Tibial artery (tissue), 4 donors: ENCODE data around the gene SCAPER.
"Not testable (repeated sequence)": the region's sequence is repeated elsewhere in the genome, so short reads cannot be mapped to it uniquely, and the experiment has no call there.

Experiments
- DNase-seq, 2 donors: peaks; one replicate each; pipeline ENCODE4 v3.0.0-alpha.2; 2019
- H3K27ac ChIP-seq, 2 donors: fragments of 200-600 bp; sonication (generic) in 1 of 2; 1 replicate in 1 of 2; 2 replicates in 1 of 2; pipeline ENCODE4 v1.5.1; 2018 to 2019; ENCODE audit warnings: mild to moderate bottlenecking in 1 of 2
- H3K27me3 ChIP-seq, 2 donors: fragments of 200-600 bp; sonication (generic) in 1 of 2; one replicate each; pipeline versions ENCODE4 v1.5.1 to v1.6.0; 2016 to 2019
- H3K36me3 ChIP-seq, 3 donors: fragments of 200-600 bp; sonication (generic) in 2 of 3; one replicate each; pipeline ENCODE4 v1.5.1; 2016 to 2019; ENCODE audit warnings: mild to moderate bottlenecking in 2 of 3
- H3K4me1 ChIP-seq, 4 donors: fragments of 200-600 bp; sonication (generic) in 2 of 4; 1 replicate in 3 of 4; 2 replicates in 1 of 4; pipeline ENCODE4 v1.5.1; 2016 to 2019
- H3K4me3 ChIP-seq, 2 donors: fragments of 200-600 bp; sonication (generic) in 1 of 2; 1 replicate in 1 of 2; 2 replicates in 1 of 2; pipeline ENCODE4 v1.5.1; 2018 to 2019; ENCODE audit warnings: mild to moderate bottlenecking in 2 of 2
- H3K9me3 ChIP-seq, 3 donors: fragments of 200-600 bp; sonication (generic) in 1 of 3; one replicate each; pipeline ENCODE4 v1.5.1; 2016 to 2019
- intact Hi-C: fragments of 100-400 bp; cut with DNase I; formaldehyde crosslinking; loops from one replicate; pipeline ENCODE4 v1.15.0; 2023; ENCODE audit warnings: low total_unique reads
- TF ChIP-seq, protein P1 (sequence below), 2 experiments: fragments of 200-600 bp in 1 of 2; fragments of 450-650 bp in 1 of 2; IDR thresholded peaks; one replicate each; pipeline ENCODE4 v1.5.1; 2017 to 2019; ENCODE audit warnings: antibody characterized with exemption in 2 of 2, mild to moderate bottlenecking in 1 of 2, moderate library complexity in 1 of 2

Gene SCAPER

GRCh38 chr15:76711351-76711827 is 193.8 kb downstream of the SCAPER start:
- Histone ChIP-seq H3K4me1 (no peaks in the 10 kb centered on the region), H3K9me3 (no peaks in the 10 kb centered on the region), H3K36me3 (peaks cover 8 to 18% (median 17%) of the 10 kb centered on the region in 3 donors), H3K27me3 (no peaks in the 10 kb centered on the region), H3K4me3 (no peak overlapping the region), H3K27ac (no peak overlapping the region)
- intact Hi-C loops = no loop called here
- TF ChIP-seq, protein P1, sequence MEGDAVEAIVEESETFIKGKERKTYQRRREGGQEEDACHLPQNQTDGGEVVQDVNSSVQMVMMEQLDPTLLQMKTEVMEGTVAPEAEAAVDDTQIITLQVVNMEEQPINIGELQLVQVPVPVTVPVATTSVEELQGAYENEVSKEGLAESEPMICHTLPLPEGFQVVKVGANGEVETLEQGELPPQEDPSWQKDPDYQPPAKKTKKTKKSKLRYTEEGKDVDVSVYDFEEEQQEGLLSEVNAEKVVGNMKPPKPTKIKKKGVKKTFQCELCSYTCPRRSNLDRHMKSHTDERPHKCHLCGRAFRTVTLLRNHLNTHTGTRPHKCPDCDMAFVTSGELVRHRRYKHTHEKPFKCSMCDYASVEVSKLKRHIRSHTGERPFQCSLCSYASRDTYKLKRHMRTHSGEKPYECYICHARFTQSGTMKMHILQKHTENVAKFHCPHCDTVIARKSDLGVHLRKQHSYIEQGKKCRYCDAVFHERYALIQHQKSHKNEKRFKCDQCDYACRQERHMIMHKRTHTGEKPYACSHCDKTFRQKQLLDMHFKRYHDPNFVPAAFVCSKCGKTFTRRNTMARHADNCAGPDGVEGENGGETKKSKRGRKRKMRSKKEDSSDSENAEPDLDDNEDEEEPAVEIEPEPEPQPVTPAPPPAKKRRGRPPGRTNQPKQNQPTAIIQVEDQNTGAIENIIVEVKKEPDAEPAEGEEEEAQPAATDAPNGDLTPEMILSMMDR (IDR thresholded peaks at IDR 0.05) = no peak
- no peak for DNase-seq

DNA sequence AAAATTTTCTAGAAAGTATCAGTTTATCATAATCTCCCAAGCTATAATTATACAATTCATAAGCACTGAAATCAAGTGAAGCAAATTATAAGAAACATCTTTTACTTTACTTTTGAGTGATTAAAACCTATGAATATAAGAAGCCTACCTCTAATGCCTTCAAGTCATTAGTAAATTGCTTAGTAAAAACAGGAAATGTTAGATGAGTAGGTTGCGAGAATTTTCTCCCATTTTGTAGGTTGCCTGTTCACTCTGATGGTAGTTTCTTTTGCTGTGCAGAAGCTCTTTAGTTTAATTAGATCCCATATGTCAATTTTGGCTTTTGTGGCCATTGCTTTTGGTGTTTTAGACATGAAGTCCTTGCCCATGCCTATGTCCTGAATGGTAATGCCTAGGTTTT is 201.1 kb downstream of the SCAPER start:
- H3K9me3 ChIP-seq, intact Hi-C loops, H3K27ac ChIP-seq, DNase-seq, H3K27me3 ChIP-seq, H3K4me3 ChIP-seq, H3K4me1 ChIP-seq: not testable (repeated sequence)
- H3K36me3 ChIP-seq = peaks cover 18 to 43% (median 35%) of the 10 kb centered on the region in 3 donors

DNA sequence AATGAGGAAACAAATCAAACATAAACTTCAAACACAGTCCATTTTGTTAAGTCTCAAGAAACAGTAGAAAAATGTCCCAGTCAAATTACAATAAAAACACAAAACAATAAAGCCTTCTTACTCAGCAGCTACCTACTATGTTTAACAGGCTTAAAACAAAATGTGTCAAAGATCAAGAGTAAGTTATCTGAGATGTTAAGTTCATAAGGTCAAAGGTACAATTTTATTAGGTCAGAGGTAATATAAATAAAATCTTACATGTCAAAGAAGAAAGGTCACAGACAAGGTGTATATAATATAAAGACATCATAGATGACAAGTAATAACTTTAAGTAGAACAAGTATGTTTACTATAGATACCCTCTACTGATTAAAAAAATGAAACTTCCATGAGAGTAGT is 208.3 kb downstream of the SCAPER start:
- Histone ChIP-seq H3K4me3 (no peak overlapping the region), H3K4me1 (no peaks in the 10 kb centered on the region), H3K36me3 (peaks cover 22 to 29% (median 24%) of the 10 kb centered on the region in 3 donors), H3K9me3 (no peaks in the 10 kb centered on the region), H3K27ac (no peak overlapping the region), H3K27me3 (no peaks in the 10 kb centered on the region)
- intact Hi-C loops = no loop called here
- DNase-seq = no peak
- TF ChIP-seq, protein P1 (IDR thresholded peaks at IDR 0.05) = no peak

GRCh38 chr15:76692546-76692945 is 212.6 kb downstream of the SCAPER start:
- DNase-seq, H3K9me3 ChIP-seq, H3K27me3 ChIP-seq, H3K27ac ChIP-seq, H3K4me3 ChIP-seq, H3K36me3 ChIP-seq, H3K4me1 ChIP-seq, intact Hi-C loops: not testable (repeated sequence)

GRCh38 chr15:76687592-76687991 is 217.5 kb downstream of the SCAPER start:
- H3K9me3 ChIP-seq, DNase-seq, H3K36me3 ChIP-seq, H3K4me3 ChIP-seq, H3K4me1 ChIP-seq, intact Hi-C loops, H3K27ac ChIP-seq, H3K27me3 ChIP-seq: not testable (repeated sequence)

DNA sequence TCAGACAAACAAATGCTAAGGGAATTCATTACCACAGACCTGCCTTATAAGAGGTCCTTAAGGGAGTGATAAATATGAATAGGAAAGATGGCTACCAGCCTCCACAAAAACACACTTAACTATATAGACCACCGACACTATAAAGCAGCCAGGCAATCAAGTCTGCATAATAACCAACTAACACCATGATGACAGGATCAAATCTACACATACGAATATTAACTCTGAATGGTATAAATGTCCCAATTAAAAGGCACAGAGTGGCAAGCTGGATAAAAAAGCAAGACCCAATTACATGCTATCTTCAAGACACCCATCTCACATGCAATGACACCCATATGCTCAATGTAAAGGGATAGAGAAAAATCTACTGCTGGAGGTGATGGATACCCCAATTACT is 221.1 kb downstream of the SCAPER start:
- no peaks in the 10 kb centered on the region for H3K4me1 ChIP-seq
- intact Hi-C loops = no loop called here
- TF ChIP-seq, protein P1 (IDR thresholded peaks at IDR 0.05) = no peak
- no peaks in the 10 kb centered on the region for H3K27me3 ChIP-seq
- peaks cover 0 to 6% (median 0%) of the 10 kb centered on the region in 3 donors for H3K9me3 ChIP-seq
- DNase-seq = no peak
- H3K4me3 ChIP-seq = no peak overlapping the region
- H3K36me3 ChIP-seq = peaks cover 0 to 12% (median 5%) of the 10 kb centered on the region in 3 donors
- no peak overlapping the region for H3K27ac ChIP-seq

GRCh38 chr15:76682833-76683232 is 222.3 kb downstream of the SCAPER start:
- Histone ChIP-seq H3K27me3 (no peaks in the 10 kb centered on the region), H3K27ac (no peak overlapping the region), H3K9me3 (peaks cover 0 to 6% (median 0%) of the 10 kb centered on the region in 3 donors), H3K4me3 (no peak overlapping the region), H3K4me1 (no peaks in the 10 kb centered on the region), H3K36me3 (peaks cover 0 to 12% (median 5%) of the 10 kb centered on the region in 3 donors)
- intact Hi-C loops = no loop called here
- TF ChIP-seq, protein P1 (IDR thresholded peaks at IDR 0.05) = no peak
- no peak for DNase-seq
